MCF 10A (cell line): ENCODE data around the gene DPP4. TPM values are rescaled to one million over a fixed set of nuclear protein-coding genes. Genes with fewer than 3 reads are reported as not detected.
A peak's percentile ranks its signal among the peaks of the same experiment; 100 is the strongest.

Experiments used
- BruUV-seq: library from RNA; stranded (reverse); fragments of 400-500 nt; replicated peaks from 2 replicates; lab custom pipeline; 2021; lab: Mats Ljungman, UMichigan
- CTCF ChIA-PET: fragments of 300-600 bp; sonication (Branson Sonifier 250); formaldehyde crosslinking; extraction: SDS; loops from one replicate; lab custom pipeline; 2021; ENCODE audit warnings: antibody characterized with exemption, inconsistent platforms; lab: Yijun Ruan, JAX
- POLR2A ChIA-PET: fragments of 300-600, 350-650 bp; sonication (Branson Sonifier 250); formaldehyde crosslinking; extraction: SDS; loops from one replicate; lab custom pipeline; 2020; ENCODE audit warnings: antibody characterized with exemption, inconsistent platforms; lab: Yijun Ruan, JAX
- DNase-seq: peaks from one replicate; pipeline ENCODE4 v3.0.0-alpha.2; 2018; ENCODE audit not compliant: unreplicated experiment
- H3K27ac Mint-ChIP-seq: one replicate; pipeline ENCODE4 v1.8.0; 2022; ENCODE audit warnings: mild to moderate bottlenecking, low read depth, mixed read lengths; ENCODE audit not compliant: unreplicated experiment
- H3K27me3 Mint-ChIP-seq: one replicate; pipeline ENCODE4 v1.8.0; 2022; ENCODE audit warnings: mixed read lengths; ENCODE audit not compliant: insufficient read depth, unreplicated experiment
- H3K36me3 Mint-ChIP-seq: one replicate; pipeline ENCODE4 v1.8.0; 2022; ENCODE audit warnings: mild to moderate bottlenecking, moderate library complexity, mixed read lengths; ENCODE audit not compliant: insufficient read depth, unreplicated experiment
- H3K4me1 Mint-ChIP-seq: one replicate; pipeline ENCODE4 v1.8.0; 2022; ENCODE audit warnings: mixed read lengths; ENCODE audit not compliant: insufficient read depth, unreplicated experiment
- H3K4me3 Mint-ChIP-seq: one replicate; pipeline ENCODE4 v1.8.0; 2022; ENCODE audit warnings: mild to moderate bottlenecking, moderate library complexity, mixed read lengths; ENCODE audit not compliant: unreplicated experiment
- H3K9me3 Mint-ChIP-seq: one replicate; pipeline ENCODE4 v1.8.0; 2022; ENCODE audit warnings: mixed read lengths; ENCODE audit not compliant: unreplicated experiment
- CTCF ChIP-seq: fragments of 200-600 bp; IDR thresholded peaks from one replicate; pipeline ENCODE4 v1.8.0; 2022; ENCODE audit warnings: antibody characterized with exemption, mild to moderate bottlenecking; ENCODE audit not compliant: unreplicated experiment
- intact Hi-C: fragments of 100-400 bp; cut with micrococcal nuclease; formaldehyde crosslinking; loops from 2 replicates; pipeline ENCODE4 v1.14.1; 2022
- total RNA-seq: library from RNA; stranded (reverse); gene quantifications from 2 replicates; pipeline ENCODE4 v1.2.3, GENCODE V29; 2022

The DPP4 gene
- total RNA-seq, 1 experiment from 2014 or later = not detected

- BruUV-seq = no TSS peak
- Mint-ChIP-seq H3K27me3 (no peaks in the 10 kb centered on the region), H3K4me3 (no peak overlapping the region), H3K27ac (no peak overlapping the region), H3K9me3 (no peaks in the 10 kb centered on the region), H3K4me1 (peaks cover 26% of the 10 kb centered on the region), H3K36me3 (peaks cover 7% of the 10 kb centered on the region)
- TF ChIP-seq CTCF = no peak
- ChIA-PET POLR2A (interaction anchor here (0.7 to 1.6 kb wide), 3 partner anchors 10 to 68 kb away, joined by 3 to 4 read pairs (median 4); no protein-coding TSS in a partner anchor), CTCF (interaction anchor here (0.6 to 2.6 kb wide), 8 partner anchors 13 to 728 kb away, joined by 3 to 9 read pairs (median 4); no protein-coding TSS in a partner anchor)
- peak; percentile 17 for DNase-seq
- intact Hi-C loops = no loop called here
These were observed 48.7 kb downstream of the DPP4 start for GRCh38 chr2:162025121-162025911.

- POLR2A ChIA-PET = interaction anchor here (0.8 to 0.9 kb wide), 2 partner anchors 15 to 71 kb away, joined by 3 read pairs; no protein-coding TSS in a partner anchor
- H3K9me3 Mint-ChIP-seq = no peaks in the 10 kb centered on the region
- CTCF ChIA-PET = interaction anchor here (0.6 to 1.6 kb wide), 5 partner anchors 12 to 436 kb away, joined by 3 to 6 read pairs (median 3); no protein-coding TSS in a partner anchor
- intact Hi-C loops = no loop called here
- TF ChIP-seq CTCF = no peak
- H3K27ac Mint-ChIP-seq = no peak overlapping the region
- no TSS peak for BruUV-seq
- H3K27me3 Mint-ChIP-seq = no peaks in the 10 kb centered on the region
- peaks cover 7% of the 10 kb centered on the region for H3K36me3 Mint-ChIP-seq
- H3K4me3 Mint-ChIP-seq = no peak overlapping the region
- DNase-seq = peak; percentile 16
- peaks cover 8% of the 10 kb centered on the region for H3K4me1 Mint-ChIP-seq
These were observed 51.6 kb downstream of the DPP4 start for GRCh38 chr2:162022290-162022945.

GRCh38 chr2:162021516-162022058 is 52.4 kb downstream of the DPP4 start:
- DNase-seq = no peak
- H3K27ac Mint-ChIP-seq = no peak overlapping the region
- H3K4me3 Mint-ChIP-seq = no peak overlapping the region
- H3K9me3 Mint-ChIP-seq = no peaks in the 10 kb centered on the region
- intact Hi-C loops = no loop called here
- peaks cover 7% of the 10 kb centered on the region for H3K36me3 Mint-ChIP-seq
- POLR2A ChIA-PET = no interaction called here
- no TSS peak for BruUV-seq
- H3K27me3 Mint-ChIP-seq = no peaks in the 10 kb centered on the region
- CTCF ChIA-PET = interaction anchor here (0.9 kb wide), 1 partner anchor 98 kb away, joined by 4 read pairs; no protein-coding TSS in a partner anchor
- peaks cover 7% of the 10 kb centered on the region for H3K4me1 Mint-ChIP-seq
- no peak for TF ChIP-seq CTCF

- Mint-ChIP-seq H3K4me3 (no peak overlapping the region), H3K27me3 (peaks cover 11% of the 10 kb centered on the region), H3K9me3 (no peaks in the 10 kb centered on the region), H3K4me1 (no peaks in the 10 kb centered on the region), H3K27ac (no peak overlapping the region), H3K36me3 (no peaks in the 10 kb centered on the region)
- no TSS peak for BruUV-seq
- ChIA-PET POLR2A (no interaction called here), CTCF (interaction anchor here (0.7 to 1.5 kb wide), 3 partner anchors 8 to 106 kb away, joined by 3 to 5 read pairs (median 3); no protein-coding TSS in a partner anchor)
- TF ChIP-seq CTCF = no peak
- DNase-seq = no peak
- intact Hi-C loops = no loop called here
These were observed 55.5 kb downstream of the DPP4 start for GRCh38 chr2:162018530-162018929.
